GM18519 (cell line): ENCODE results near the gene SAMD11.
"Not testable (repeated sequence)": the region's sequence is repeated elsewhere in the genome, so short reads cannot be mapped to it uniquely, and the experiment has no call there.

Source experiments
- ATAC-seq: cut with Tn5 transposase; IDR thresholded peaks from one replicate; pipeline ENCODE4 v1.9.1; 2021; ENCODE audit warnings: mild to moderate bottlenecking, moderate library complexity; ENCODE audit not compliant: unreplicated experiment, low FRiP score

The SAMD11 gene

DNA sequence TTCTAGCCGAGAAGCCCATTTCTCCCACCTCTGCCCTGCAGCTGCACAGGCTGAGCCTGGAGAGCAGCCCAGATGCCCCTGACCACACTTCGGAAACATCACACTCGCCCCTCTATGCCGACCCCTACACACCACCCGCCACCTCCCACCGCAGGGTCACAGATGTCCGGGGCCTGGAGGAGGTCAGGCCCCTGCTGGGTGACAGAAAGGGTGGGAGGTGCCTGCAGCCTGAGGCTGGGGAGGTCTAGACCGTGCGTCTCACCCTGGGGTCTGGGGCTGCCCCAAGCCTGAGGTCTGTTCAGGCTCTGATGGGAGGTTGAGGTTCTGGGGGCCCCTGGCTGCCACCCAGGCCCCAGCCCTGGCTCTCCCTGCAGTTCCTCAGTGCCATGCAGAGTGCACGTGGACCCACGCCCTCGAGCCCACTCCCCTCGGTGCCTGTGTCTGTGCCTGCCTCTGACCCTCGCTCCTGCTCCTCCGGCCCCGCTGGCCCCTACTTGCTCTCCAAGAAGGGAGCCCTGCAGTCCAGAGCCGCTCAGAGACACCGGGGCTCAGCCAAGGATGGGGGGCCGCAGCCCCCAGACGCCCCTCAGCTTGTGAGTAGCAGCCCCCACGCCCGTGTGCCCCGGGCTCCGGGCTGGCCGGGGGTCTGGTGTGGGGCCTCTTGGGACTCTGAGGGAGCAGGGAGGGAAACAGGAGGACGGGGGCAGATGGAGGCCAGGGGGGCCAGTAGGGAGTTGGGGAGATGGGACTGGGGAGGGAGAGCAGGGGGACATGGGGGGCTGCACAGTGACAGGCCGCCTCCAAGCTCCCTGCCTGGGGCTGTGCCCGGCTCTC is 50.0 kb downstream of the SAMD11 start:
- no peak for ATAC-seq

DNA sequence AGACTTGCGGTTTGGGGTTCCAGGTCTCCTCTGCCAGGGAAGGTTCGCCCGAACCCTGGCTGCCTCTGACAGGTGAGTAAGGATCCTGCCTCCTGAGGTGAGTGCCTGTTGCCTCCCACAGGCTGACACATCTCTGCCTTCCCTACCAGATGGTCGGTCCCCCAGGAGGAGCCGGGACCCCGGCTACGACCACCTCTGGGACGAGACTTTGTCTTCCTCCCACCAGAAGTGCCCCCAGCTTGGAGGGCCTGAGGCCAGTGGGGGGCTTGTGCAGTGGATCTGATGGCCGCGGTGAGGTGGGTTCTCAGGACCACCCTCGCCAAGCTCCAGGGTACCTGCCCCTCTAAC is 50.5 kb downstream of the SAMD11 start:
- no peak for ATAC-seq

DNA sequence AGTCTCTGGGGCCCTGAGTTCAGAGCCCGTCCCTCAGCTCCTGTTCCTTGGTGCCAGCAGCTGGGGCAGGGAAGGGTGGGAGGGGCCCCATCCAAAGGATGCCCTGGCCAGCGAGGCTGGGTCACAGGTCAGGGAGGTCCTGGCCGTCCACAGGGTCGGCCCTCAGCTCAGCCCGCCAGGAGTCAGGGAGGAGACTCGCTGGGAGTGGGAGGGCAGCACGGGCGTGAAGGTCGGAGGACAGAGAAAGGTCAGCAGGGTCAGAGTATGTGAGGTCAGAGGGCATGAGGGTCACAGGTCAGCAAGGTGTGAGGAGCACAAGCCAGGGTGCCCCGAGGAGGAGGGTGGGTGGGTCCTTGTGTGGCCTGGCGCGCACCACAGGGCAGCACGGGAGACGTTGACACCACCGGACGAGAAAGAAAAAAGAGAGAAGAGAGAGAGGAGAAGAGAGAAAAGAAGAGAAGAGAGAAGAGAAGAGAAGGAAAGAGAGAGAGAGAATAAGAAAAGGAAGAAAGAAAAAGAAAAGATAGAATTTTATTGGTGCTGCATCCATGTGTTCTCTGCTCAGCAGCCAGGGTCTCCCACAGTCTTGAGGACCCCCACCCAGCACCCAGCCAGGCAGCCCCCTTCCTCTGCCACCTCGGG is 51.1 kb downstream of the SAMD11 start:
- ATAC-seq, result no peak

- ATAC-seq, result no peak
Observed at GRCh38 chr1:975365-975764, 51.6 kb downstream of the SAMD11 start.

- ATAC-seq, result no peak
Observed at GRCh38 chr1:975896-976683, 52.4 kb downstream of the SAMD11 start.

- ATAC-seq, result not testable (repeated sequence)
Observed at GRCh38 chr1:976791-977190, 53.1 kb downstream of the SAMD11 start.

- no peak for ATAC-seq
Observed at GRCh38 chr1:978069-978834, 54.5 kb downstream of the SAMD11 start.

GRCh38 chr1:978835-979743 is 55.4 kb downstream of the SAMD11 start:
- ATAC-seq, result no peak

- ATAC-seq, result no peak
Observed at GRCh38 chr1:979744-980072, 56.0 kb downstream of the SAMD11 start.

DNA sequence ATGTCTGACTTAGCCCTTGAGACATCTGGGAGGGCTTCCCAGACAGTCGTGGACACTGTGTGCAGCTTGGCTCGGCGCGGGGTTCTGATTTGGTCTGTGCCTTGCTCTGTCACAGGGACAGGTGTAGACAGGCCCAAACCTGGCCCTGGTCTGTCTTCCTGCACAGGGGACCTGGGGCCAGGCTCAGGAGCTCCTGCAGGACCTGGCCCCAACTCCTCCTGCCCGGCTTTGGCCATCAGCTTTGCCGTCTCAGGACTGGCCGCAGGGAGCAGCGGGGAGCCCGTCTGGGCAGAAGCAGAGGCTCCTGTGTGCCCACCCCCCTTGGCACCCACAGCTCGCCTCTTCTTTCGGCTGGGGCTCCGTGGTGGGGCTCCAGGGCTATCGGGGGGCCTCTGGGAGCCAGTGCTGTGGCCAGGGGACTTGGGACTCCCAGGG is 56.4 kb downstream of the SAMD11 start:
- no peak for ATAC-seq

- ATAC-seq, result no peak
Observed at GRCh38 chr1:980602-981395, 57.1 kb downstream of the SAMD11 start.

DNA sequence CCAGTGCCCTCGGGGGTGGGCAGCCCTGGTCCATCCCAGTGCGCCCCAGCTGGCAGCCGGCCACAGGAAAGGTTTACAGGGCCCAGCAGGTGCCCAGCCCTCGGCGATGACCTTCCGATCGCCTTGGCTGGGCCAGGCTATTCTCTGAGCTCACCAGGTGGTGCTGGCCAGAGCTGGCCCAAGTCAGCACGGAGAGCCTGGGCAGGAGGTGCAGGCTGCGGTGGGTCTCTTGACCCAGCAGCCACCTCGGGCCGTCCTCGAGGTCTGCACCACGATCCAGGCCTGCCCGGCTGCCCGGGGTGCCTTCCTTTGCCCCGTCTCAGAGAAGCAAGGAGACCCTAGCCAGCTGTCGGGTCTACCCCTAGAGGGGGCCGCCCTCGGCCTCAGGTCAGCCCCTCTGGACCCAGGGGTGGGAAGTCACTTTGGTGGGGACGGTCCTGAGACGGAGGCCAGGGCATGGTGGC is 57.8 kb downstream of the SAMD11 start:
- no peak for ATAC-seq

DNA sequence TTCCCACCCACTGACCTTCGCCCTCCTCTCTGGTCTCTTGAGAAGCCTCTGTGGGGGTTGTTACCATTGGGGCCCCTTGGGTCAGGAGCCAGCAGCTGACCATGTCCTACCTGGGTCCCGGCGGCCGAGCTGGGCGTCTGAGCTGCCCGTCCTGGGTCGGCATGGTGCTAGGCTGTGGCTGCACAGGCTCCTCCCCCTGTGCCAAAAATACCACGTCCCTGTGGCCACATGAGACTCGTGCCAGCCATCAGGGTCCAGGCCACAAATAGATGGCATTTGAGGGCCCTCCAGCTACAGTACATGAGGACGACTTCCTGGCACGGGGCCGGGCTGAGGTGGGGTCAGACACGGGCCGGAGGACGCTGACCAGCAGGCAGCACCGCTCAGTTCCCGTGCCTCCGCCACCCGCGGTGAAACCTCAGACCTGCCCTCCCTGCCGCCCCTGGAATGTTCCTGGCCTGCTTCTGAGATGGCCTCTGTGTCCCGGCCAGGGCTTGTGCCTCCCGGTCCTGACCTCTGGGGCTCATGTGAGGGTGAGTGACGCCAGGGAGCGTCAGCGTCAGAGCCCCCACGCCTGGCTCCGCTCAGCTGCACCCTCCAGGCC is 58.3 kb downstream of the SAMD11 start, which contains the start of gene PERM1:
TSS of gene PERM1 (minus strand) at position 139 of the 604 bp plus-strand sequence. CDS start 1,064 bp downstream, outside the sequence.
- ATAC-seq, result no peak

DNA sequence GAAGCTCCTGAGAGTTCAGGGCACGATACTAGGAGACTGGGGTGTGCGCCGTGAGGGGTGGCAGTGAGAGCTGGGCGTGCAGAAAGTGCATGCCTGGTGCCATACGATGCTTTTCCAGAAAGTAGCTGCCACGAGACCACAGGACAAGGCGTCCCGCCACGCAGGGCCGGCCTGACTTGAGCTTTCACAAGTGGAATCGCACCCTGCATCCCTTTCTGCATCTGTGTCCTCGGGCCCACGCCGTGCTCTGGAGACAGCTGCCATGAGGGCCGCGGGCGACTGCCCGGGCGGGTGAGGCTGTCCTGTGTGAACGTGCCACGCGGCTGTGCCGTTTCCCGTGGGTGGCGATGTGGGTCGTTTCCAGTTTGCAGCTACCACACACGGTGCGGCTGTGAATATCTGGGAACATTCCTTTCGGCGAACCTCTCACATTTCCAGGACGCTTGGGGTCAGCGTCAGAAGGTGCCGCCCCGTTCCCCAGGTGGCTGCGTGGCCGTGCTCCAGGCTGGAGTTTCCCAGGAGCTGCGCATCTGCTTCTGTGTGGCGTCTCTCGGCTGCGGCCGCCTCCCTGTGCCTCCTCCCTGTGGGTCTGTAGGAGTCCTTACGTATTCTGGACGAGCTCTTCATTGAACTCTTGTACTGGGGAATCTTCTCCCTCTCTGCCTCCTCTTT is 59.2 kb downstream of the SAMD11 start:
- no peak for ATAC-seq

GRCh38 chr1:983798-984475 is 60.2 kb downstream of the SAMD11 start:
- no peak for ATAC-seq

- no peak for ATAC-seq
Observed at GRCh38 chr1:984476-984814, 60.7 kb downstream of the SAMD11 start.

DNA sequence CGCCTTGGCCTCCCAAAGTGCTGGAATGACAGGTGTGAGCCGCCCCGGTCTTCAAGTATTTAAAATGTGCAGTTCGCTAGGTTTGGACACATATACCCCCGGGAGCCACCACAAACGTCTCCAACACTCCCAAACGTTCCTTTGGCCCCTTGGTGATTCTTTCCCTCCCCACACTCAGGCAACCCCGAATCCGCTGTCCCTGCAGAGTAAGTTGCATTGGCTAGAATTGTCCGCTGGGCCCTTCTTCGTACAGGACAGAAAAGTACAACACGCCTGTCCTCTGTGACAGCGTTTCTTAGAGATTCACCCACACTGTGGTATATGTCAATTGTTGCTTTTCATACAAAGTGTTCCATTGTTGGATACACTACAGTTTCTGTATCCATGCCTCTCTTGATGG is 61.4 kb downstream of the SAMD11 start:
- no peak for ATAC-seq
